ENCODE measurements around the gene FGR. TPM values are rescaled to one million over a fixed set of nuclear protein-coding genes. Genes with fewer than 3 reads are reported as not detected.
"Not testable (repeated sequence)": the region's sequence is repeated elsewhere in the genome, so short reads cannot be mapped to it uniquely, and the experiment has no call there.

Gene FGR
- polyA plus RNA-seq (2012; ENCODE audit: insufficient read depth, insufficient read length), result 0.49 TPM

DNA sequence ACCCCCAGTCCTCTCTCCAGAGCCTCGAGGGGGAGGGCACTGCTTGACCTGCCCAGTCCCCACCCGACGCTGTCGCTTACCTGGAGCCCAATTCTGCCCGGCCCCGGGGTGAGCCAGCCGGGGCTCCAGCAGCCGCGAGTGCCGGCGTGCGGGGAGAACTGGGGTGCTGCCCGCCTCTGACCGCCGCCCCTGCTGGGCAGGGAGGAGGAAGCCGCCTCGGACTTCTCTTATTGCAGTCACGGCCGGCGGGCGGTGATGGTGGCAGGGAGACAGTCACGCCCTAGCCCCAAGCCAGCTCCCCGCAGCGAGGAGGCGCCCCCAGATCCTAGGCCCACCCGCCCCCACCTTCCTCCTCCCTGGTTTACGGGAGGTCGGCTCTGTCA lies at the start of gene FGR:
Gene FGR (minus strand): TSS at position 201 of the 383 bp plus-strand sequence. CDS start 11,269 bp downstream, outside the sequence.
- H3K4me3 ChIP-seq (ENCODE audit: low read length), result peak within 1 kb of the TSS; percentile 55

DNA sequence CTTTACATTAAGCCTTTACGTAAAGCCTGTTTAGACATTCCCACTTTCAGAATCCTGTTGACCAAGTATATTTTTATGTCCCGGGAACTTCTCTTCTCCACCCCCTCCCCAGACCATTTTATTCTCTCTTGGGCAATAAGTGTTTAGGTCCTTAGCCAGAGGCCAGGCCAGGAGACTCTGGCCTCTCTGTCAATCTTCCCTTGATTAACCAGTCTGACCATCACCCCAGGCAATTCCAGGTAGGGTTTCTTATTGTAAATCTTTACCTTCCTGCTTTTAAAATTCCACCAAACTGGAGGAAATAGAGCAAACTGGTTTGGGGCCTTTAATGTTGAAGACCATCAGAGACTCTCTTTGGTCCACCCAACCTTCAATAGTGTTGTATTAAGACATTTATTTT lies 49.2 kb upstream of the FGR start:
- no peak overlapping the region for H3K4me3 ChIP-seq (ENCODE audit: low read length)
- DNase-seq (ENCODE audit: low read depth, low spot score), result no peak

More for the DNA sequence above, at the start of gene FGR:
- no peak for DNase-seq (ENCODE audit: low read depth, low spot score)

DNA sequence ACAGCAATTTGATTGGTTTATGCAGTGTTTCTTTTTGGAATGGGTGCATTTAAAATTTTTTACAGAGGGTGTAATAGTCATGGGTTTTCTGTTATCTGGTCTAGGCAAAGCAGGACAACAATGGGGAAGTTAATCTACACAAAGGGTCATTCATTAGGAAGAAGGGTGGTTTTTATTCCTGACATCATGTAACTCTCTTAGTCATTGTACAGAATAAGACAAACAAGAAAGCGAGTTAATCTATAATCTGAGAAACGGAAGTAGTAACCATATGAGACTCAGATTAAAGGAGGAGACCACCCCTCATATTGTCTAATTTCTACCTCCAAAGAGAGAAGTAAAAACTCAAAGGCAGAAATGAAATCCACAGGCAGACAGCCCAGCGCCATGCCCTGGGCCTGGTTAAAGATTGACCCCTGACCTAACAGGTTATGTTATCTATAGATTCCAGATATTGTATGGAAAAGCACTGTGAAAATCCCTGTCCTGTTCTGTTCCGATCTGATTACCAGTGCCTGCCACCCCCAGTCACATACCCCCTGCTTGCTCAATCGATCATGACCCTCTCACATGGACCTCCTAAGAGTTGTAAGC lies 47.5 kb upstream of the FGR start:
- no peak for DNase-seq (ENCODE audit: low read depth, low spot score)
- no peak overlapping the region for H3K4me3 ChIP-seq (ENCODE audit: low read length)

DNA sequence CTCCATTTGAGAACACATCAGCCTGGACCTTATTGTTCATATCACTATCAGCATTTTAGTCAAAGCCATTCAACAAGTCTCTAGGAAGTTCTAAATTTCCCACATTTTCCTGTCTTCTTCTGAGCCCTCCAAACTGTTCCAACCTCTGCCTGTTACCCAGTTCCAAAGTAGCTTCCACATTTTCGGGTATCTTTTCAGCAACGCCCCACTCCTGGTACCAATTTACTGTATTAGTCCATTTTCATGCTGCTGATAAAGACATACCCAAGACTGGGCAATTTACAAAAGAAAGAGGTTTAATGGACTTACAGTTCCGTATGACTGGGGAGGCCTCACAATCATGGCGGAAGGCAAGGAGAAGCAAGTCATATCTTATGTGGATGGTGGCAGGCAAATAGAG lies 46.6 kb upstream of the FGR start:
- not testable (repeated sequence) for DNase-seq (ENCODE audit: low read depth, low spot score)

DNA sequence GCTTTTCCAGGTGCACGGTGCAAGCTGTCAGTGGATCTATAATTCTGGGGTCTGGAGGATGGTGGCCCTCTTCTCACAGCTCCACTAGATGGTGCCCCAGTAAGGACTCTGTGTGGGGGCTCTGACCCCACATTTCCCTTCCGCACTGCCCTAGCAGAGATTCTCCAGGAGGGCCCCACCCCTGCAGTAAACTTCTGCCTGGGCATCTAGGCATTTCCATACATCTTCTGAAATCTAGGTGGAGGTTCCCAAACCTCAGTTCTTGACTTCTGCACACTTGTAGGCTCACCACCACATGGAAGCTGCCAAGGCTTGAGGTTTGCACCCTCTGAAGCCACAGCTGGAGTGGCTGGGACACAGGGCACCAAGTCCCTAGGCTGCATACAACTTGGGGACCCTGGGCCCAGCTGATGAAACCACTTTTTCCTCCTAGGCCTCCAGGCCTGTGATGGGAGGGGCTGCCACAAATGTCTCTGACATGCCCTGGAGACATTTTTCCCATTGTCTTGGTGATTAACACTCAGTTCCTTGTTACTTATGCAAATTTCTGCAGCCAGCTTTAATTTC lies 45.3 kb upstream of the FGR start:
- DNase-seq (ENCODE audit: low read depth, low spot score), result not testable (repeated sequence)

More for the DNA sequence above, 46.6 kb upstream of the FGR start:
- H3K4me3 ChIP-seq (ENCODE audit: low read length), result not testable (repeated sequence)

DNA sequence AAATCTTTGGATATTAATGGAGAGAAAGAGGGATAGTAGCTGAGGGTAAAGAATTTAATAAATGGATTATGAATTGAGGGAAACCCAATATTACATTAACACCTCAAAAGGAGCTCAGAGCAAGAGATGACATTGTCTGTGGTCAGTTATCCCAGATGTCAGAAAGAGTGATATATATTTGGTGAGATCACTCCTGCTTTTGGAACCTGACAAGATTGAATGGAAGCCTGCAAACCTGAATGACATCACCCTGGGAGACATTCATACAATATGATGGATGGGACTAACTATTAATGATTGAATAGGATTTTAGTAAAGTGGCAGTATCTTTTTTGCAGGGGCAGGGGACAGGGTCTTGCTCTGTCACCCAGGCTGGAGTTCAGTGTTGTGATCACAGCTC lies 43.8 kb upstream of the FGR start:
- DNase-seq (ENCODE audit: low read depth, low spot score), result no peak
- no peak overlapping the region for H3K4me3 ChIP-seq (ENCODE audit: low read length)

More for the DNA sequence above, 45.3 kb upstream of the FGR start:
- not testable (repeated sequence) for H3K4me3 ChIP-seq (ENCODE audit: low read length)

DNA sequence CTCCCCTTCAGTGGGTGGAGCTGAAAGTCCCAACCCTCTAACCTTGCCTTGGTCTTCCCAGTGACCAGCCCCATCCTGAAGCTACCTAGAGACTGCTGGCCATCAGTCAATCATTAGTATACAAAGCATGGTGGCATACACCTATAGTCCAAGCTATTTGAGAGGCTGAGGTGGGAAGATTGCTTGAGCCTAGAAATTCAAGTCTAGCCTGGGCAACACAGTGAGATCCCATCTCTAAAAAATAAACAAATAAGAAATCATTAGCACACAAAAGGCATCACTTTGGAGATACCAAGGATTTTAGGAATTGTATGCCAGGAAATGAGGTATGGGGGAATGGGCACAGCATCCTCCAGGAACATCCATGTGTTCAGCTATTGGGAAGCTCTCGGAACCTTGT lies 41.4 kb upstream of the FGR start:
- H3K4me3 ChIP-seq (ENCODE audit: low read length), result no peak overlapping the region
- DNase-seq (ENCODE audit: low read depth, low spot score), result no peak

DNA sequence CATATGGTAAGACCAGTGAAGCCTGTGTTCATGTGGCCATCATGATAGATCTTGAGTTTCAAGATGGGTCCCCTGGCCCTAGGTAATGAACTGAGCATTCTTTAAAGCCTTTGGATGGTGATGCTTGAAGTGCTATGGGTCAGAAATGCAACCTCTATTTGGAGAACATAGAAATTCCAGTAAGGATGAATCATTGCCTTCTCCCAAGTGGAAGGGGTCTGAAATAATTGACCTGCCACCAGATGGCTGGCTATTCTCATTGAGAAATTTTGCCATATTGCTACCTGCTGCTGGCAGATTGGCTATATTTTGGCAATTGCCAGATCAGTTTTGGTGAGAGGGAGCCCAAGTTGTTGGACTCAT lies 37.7 kb upstream of the FGR start:
- DNase-seq (ENCODE audit: low read depth, low spot score), result no peak
- peak overlapping the region; percentile 49 for H3K4me3 ChIP-seq (ENCODE audit: low read length)

DNA sequence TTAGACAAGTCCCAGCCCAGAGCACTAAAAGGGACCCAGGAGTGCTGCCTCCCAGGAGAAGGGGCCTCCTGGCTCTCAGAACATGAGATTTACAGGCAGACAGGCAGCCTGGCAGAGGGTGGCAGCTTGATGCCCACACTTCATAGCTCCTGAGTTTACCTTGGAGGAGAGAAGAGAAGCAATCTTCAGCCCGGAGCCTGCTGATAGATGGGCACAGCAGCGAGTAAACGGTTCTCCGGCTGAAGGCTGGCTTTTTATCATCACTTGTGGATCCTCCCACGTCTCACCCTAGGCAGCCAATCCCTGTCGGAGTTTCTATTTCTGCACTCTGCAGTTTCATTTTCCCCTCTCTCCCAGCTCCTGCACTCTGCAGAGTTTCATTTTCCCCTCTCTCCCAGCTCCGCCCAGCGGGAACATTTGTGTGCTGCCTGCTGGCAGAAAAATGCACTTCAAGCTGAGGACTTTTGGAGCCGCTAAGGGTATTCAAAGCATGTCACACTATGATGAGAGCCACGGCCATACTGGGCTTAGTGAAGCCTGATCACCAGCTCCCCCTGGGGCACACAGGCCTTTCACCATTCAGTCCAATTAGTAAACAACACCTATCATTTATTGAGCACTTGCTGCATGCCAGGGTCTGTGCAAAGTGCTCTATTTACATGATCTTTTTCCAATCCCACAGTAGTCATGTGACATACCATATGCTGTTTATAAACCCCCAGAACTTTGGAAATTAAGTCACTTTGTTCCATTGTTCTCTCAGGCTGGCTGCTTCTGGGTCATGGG lies 37.2 kb upstream of the FGR start, which contains the start of gene IFI6:
Gene IFI6 (minus strand): TSS at position 229 of the 786 bp plus-strand sequence. CDS start 2,878 bp downstream, outside the sequence.
- DNase-seq (ENCODE audit: low read depth, low spot score), result peak; percentile 95
- peak within 1 kb of the TSS; percentile 49 for H3K4me3 ChIP-seq (ENCODE audit: low read length)

DNA sequence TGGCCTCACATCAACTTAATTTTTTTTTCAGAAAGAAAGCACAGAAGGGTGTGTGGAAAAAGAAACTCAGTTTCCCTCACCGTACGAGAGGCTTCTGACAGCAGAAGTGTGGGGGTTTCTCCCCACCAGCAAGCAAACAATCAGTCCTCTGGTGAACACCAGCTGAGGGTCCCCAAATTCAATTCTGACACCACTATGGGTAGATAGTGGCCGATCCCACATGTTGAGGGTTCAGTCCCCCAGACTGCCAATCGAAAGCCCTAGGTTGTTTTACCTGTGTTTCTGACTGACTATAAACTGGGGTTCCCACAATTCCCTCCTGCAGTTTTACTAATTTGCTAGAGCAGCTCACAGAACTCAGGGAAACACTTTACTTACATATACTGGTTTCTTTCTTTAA lies 34.9 kb upstream of the FGR start:
- DNase-seq (ENCODE audit: low read depth, low spot score), result no peak
- no peak overlapping the region for H3K4me3 ChIP-seq (ENCODE audit: low read length)

DNA sequence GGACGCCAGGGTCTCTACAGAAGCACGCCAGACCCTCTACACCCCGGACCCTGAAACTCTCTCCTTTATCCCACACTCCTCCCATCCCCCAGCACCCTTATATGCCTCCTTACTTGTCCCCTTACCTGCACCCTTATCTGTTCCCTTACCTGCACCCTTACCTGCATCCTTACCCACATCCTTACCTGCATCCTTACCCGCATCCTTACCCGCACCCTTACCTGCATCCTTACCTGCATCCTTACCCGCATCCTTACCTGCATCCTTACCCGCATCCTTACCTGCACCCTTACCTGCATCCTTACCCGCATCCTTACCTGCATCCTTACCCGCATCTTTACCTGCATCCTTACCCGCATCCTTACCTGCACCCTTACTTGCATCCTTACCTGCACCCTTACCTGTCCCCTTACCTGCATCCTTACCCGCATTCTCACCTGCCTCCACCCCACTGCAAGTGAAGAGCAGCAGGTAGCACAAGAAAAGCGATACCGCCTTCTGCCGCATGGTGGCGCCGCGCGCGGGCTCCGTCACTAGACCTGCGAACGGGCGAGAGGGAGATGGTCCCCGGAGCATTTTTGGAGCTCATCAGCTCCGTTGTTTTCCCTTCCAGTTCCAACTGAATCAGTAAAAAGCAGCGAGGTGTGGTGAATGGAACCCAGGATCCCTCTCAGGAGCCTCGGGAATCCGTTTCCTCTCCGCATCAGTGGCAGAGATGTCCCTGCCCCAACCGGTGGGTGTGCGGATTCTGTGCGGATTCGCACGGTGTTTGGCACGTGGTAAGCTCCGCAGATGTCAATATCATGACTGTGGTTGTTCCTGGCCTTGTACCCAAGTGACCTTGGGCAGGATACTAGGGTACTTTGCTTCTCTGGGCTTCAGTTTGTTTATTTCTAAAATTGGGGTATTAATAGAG lies 34.1 kb upstream of the FGR start:
- H3K4me3 ChIP-seq (ENCODE audit: low read length), result peak overlapping the region; percentile 42
- DNase-seq (ENCODE audit: low read depth, low spot score), result peak; percentile 51

DNA sequence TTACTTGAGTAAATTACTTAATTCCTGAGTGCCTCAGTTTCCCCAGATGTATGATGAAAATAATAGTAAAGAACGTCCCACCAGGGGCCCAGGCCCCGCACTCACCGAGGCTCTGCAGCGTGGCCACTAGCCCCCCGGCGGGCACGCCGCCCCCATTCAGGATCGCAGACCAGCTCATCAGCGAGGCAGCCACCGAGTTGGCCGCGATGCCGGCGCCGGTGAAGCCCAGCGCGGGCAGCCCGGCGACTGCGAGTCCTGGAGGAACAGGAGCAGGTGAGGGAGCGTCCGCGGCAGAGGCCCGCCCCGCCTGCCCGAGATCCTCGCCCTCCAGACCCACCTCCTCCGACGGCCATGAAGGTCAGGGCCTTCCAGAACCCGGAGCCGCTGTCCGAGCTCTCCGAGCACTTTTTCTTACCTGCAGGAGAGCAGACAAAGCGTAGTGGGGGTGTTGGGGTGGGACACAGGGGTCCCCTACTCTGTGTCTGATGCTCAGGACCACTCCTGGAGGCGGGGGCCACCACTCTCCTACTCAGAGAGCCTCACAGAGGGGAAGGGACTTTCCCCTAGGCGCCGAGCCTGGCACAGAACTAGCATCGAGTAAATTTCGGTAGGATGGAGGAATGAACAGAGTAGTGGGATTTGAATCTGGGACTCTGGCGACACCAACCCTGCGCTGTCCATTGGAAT lies 33.3 kb upstream of the FGR start:
- no peak for DNase-seq (ENCODE audit: low read depth, low spot score)
- H3K4me3 ChIP-seq (ENCODE audit: low read length), result no peak overlapping the region

DNA sequence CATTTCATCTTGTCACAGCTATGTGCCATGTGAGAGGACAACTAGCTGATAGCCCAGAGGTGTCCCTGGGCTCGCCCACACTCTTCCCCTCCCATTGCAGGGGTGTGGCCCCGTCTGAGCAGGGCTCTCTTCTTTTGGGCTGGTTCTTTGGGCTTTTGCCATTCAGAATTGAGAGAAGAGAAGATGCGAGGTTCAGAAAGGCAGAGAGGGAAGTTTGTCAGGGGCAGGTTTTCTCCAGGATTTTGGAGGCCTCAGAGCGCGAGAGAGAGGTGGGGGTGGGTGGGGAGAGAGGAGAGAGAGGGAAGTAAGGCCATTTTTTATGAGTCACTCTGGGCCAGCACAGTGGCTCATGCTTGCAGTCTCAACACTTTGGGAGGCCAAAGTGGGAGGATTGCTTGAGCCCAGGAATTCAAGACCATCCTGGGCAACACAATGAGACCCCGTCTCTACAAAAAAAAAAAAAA lies 31.8 kb upstream of the FGR start:
- DNase-seq (ENCODE audit: low read depth, low spot score), result no peak
- no peak overlapping the region for H3K4me3 ChIP-seq (ENCODE audit: low read length)

DNA sequence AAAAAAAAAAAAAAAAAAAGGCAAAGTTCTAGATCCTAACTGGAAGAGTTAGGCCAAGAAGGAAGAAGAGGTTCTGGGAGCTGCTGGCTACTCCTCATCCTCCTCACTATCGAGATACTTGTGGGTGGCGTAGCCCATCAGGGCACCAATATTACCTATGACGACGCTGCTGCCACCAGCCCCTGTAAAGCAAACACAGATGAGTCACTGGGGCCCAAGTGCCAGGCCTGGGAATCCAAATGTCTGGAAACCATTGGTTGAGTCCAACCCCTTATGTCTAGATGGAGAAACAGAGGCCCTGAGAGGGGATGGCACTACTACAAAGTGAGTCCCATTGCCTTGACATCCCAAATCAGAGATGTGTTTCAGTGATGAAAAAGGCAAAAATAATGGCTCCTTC lies 31.3 kb upstream of the FGR start:
- no peak for DNase-seq (ENCODE audit: low read depth, low spot score)
- H3K4me3 ChIP-seq (ENCODE audit: low read length), result no peak overlapping the region

DNA sequence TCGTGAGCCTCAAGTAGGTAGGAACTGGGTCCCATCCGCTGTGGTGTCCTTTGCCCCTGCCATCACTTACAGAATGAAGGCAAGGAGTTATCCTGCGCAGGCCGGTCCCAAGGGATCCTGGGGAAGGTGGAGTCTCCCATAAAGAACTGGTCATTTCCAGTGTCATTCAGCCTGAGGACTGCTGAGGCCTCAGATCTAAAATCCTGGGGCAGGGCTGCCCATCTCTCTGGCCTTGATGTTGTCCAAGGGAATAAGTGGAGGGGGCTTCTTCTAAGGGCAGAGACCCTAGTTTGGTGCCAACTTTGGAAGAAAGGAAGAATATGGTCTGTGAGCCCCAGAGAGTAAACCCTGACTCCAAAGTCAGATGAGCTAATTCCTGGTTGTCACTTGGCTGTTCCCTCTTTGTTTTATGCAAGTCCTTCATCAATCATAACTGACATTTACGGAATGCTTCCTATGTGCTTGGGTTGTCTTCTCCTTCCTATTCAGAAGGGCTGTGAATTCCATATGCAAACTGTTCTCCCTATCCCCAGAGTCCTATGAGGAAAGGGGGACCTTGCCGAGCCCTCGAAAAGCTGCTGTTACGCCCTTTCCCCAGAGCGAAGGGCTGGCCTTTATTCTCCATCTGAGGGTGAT lies 30.1 kb upstream of the FGR start:
- DNase-seq (ENCODE audit: low read depth, low spot score), result no peak

DNA sequence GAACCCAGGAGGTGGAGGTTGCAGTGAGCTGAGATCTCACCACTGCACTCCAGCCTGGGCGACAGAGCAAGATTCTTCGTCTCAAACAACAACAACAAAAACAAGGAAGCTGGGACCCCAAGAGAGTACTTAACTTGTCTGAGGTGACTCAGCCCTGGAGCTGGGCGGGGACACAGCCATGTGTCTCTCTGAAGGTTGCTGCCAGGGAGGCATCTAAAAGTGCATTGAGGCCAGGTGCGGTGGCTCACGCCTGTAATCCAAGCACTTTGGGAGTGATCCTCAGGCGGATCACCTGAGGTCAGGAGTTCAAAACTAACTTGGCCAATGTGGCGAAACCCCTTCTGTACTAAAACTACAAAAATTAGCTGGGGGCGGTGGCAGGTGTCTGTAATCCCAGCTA lies 29.3 kb upstream of the FGR start:
- no peak overlapping the region for H3K4me3 ChIP-seq (ENCODE audit: low read length)
- DNase-seq (ENCODE audit: low read depth, low spot score), result no peak

More for the DNA sequence above, 30.1 kb upstream of the FGR start:
- no peak overlapping the region for H3K4me3 ChIP-seq (ENCODE audit: low read length)

DNA sequence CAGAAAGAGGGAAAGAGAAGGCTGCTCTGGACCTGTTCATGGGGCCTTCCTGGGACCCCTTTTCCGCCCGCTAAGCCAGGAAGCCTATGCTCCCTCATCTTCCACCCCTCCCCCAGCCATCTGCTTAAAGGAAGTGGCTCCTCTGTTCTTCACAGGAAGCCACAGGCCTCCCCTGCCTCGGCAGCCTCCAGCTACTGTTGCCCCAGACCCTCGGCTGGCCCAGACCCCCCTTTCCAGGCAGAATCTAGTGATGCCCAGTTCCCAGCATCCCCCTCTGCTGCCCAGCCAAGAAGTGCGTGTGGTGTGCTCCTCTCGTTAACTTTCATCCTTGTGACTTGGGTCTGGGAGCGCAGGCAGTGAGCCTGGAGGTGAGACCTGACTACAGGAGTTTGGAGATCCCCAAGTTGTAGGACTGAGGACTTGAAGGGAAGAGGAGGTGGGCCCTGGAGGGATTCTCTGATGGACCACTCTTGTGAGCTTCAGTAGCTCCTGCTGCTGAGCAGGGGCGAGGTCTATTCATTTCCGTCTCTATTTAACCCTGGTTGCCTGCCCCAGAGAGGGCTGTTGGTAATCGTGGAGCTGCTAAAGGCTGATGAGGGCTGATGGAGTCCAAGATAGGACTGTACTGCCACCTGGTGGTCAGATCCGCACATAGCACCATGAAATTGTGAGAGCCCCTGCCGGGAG lies 27.9 kb upstream of the FGR start:
- peak overlapping the region; percentile 52 for H3K4me3 ChIP-seq (ENCODE audit: low read length)

DNA sequence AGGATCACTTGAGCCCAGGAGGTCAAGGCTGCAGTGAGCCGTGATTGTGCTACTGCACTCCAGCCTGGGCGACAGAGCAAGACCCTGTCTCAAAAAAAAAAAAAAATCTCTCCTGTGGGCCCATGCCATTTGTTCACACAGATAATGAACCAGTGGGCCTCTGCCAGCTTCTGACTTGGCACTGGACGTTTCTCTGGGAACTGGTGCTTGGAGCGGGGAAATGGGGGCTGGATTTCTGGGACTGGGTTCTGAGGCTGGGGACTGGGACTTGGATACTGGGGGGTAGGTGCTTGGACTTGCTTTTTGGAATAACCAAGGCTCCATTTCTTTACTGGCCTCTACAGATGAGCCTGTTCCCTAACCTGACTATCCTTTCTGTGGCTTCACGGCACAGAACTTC lies 27.3 kb upstream of the FGR start:
- no peak for DNase-seq (ENCODE audit: low read depth, low spot score)
- peak overlapping the region; percentile 52 for H3K4me3 ChIP-seq (ENCODE audit: low read length)

More for the DNA sequence above, 27.9 kb upstream of the FGR start:
- DNase-seq (ENCODE audit: low read depth, low spot score), result peak; percentile 95

Measured in Jurkat, Clone E6-1 (cell line).